Retinal pigment epithelial cell (primary cell): ENCODE results near the gene DIRAS1.

Source experiments
- DNase-seq: peaks from one replicate; pipeline ENCODE4 v3.0.0-alpha.2; 2010; ENCODE audit warnings: low read depth
- H3K4me3 ChIP-seq: 2 replicates; pipeline ENCODE4 v1.5.1; 2011; ENCODE audit warnings: mild to moderate bottlenecking, low read length, control low read depth, moderate library complexity
- CTCF ChIP-seq: conservative IDR thresholded peaks from 2 replicates; pipeline ENCODE4 v1.5.1; 2011; ENCODE audit warnings: low read depth, low read length, control low read depth, inconsistent platforms

Gene DIRAS1

DNA sequence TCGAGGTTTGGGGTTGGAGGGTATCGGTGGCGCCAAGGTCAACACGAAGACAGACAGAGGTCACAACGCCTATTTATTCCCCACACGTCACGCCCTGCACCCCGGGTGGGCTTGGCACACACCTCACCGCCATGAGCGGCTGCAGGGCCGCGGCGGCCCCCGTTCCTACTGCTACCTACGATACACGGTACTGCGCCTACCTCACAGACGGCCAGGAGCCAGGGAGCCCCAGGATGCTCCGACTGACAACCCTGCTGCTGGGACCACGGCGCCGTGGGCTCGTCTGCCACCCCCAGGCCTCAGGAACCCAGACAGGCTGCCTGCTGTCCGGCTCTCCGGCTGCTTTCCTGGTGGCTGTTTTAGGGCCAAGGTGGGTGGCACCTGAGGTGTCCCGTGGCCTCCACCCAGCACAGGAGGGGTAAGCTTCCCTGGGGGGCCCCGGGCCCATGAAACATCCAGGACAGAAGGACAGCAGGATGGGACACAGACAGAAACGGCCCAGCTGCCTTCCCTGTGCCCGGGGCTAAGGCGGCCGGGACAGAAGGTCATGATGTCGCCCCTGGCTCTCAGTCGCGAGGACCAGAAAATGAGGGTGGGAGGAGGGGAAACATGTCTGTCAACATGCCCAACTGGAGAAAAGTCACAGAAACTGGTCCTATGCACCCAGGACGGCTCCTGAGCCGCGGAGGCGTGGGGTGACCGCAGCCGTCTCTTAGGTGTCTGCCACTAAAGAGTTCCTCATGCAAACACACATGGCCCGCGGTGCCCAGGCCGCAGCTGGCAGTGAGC, 33.7 kb upstream of the DIRAS1 start:
- DNase-seq = no peak
- no peak overlapping the region for H3K4me3 ChIP-seq
- no peak for TF ChIP-seq CTCF

- no peak for TF ChIP-seq CTCF
- DNase-seq = no peak
- H3K4me3 ChIP-seq = no peak overlapping the region
These were observed 30.3 kb upstream of the DIRAS1 start for GRCh38 chr19:2751438-2751830.

- no peak for TF ChIP-seq CTCF
- H3K4me3 ChIP-seq = no peak overlapping the region
- DNase-seq = no peak
These were observed 29.8 kb upstream of the DIRAS1 start for GRCh38 chr19:2750808-2751437.

DNA sequence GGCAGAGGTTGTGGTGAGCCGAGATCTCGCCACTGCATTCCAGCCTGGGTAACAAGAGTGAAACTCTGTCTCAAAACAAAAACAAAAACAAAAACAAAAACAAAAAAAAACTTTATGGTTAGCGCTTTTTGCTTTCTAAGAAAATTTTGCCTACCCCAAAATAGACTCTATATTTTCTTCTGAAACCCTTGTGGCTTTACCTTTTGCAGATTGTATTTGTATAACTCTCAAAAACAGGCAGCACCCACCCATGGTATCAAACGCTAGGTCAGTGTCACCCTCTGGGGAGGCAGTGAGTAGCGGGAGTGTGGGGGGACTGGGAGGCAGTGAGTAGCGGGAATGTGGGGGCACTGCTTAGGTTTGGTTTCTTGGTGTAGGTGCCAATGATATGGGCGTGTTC, 26.2 kb upstream of the DIRAS1 start:
- no peak for DNase-seq
- TF ChIP-seq CTCF = no peak
- no peak overlapping the region for H3K4me3 ChIP-seq

GRCh38 chr19:2744113-2744512, 22.9 kb upstream of the DIRAS1 start:
- no peak overlapping the region for H3K4me3 ChIP-seq
- DNase-seq = no peak
- TF ChIP-seq CTCF = no peak

- no peak for TF ChIP-seq CTCF
- no peak for DNase-seq
- H3K4me3 ChIP-seq = no peak overlapping the region
These were observed 21.9 kb upstream of the DIRAS1 start for GRCh38 chr19:2743099-2743498.

GRCh38 chr19:2740314-2740656, 19.1 kb upstream of the DIRAS1 start:
- no peak for TF ChIP-seq CTCF
- H3K4me3 ChIP-seq = no peak overlapping the region

More at GRCh38 chr19:2740314-2740656, 19.1 kb upstream of the DIRAS1 start:
- no peak for DNase-seq
